Activated T-helper 1 cell treated with anti-CD3 and anti-CD28 coated beads, Interleukin-2, amount 50 U/mL, for 16 hours (primary cell): ENCODE measurements around the gene CD44.
"Not testable (repeated sequence)": the region's sequence is repeated elsewhere in the genome, so short reads cannot be mapped to it uniquely, and the experiment has no call there.

ENCODE experiments used
- DNase-seq, 2 donors: peaks; one replicate each; pipeline ENCODE4 v3.0.0-alpha.2; 2020; ENCODE audit warnings: low read depth in 1 of 2, low spot score in 1 of 2

The CD44 gene

GRCh38 chr11:35207471-35208403 is 68.8 kb downstream of the CD44 start:
- no peak for DNase-seq

GRCh38 chr11:35208795-35209194 is 69.8 kb downstream of the CD44 start:
- no peak for DNase-seq

DNA sequence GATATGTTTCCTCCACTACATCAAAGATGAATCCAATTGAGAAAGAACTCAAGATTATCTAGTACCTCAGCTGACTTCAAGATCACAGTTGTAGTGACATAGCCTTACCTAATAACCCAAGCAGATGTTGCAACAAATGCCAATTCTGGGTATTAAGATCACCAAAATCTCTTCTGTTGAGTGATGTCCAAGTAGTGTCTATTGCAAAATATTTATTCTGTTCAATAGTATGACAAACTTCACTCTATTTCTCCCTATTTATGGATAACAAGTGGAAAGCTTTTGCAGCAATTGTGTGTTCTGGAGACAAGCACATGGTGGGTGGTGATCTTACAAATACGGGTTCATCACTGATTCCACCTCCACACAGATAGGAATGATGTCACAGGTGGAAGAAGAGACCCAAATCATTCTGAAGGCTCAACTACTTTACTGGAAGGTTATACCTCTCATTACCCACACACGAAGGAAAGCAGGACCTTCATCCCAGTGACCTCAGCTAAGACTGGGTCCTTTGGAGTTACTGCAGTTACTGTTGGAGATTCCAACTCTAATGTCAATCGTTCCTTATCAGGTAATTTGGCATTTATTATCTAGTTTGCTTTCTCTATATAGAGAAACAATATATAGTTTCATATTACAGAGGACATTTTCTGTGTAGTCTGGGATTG is 72.0 kb downstream of the CD44 start:
- no peak for DNase-seq

GRCh38 chr11:35211952-35212351 is 73.0 kb downstream of the CD44 start:
- DNase-seq = no peak

- no peak for DNase-seq
Observed at GRCh38 chr11:35214226-35214770, 75.3 kb downstream of the CD44 start.

- no peak for DNase-seq
Observed at GRCh38 chr11:35214792-35215193, 75.8 kb downstream of the CD44 start.

DNA sequence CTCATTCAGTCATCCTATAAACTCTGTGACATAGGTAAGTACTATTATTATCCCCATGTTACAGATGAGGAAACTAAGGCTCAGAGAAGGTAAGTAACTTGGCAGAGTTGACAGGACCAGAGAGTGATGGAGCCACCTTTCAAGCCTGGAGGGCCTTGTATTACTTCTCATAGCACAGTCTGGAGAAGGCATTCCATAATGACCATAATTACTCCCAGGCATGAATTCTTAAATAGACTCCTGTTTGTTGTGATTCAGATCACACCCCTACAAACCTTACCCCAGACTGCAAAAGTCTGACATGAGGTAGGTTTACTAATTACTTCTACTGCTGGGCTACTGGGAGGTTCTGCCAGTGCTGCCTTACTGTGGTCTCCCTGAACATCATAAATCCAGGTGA is 77.0 kb downstream of the CD44 start:
- no peak for DNase-seq

- no peak for DNase-seq
Observed at GRCh38 chr11:35216962-35217678, 78.1 kb downstream of the CD44 start.

DNA sequence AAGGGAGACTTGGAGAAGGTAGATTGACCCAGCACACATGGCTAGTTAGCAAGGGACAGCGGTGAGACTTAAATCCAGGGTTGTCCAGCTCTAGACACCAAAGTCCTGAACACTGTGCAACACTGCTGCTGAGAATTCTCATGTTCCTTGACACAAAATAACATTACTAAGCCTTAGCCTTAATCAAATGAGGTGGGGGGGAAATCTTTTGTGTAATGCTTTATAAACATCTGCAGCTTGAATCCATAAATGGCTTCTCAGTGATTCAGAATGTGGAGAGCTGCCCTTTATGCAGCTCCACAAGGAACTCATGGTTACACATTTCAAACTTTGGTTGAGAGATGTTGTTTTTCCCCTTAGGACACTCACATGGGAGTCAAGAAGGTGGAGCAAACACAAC is 80.0 kb downstream of the CD44 start:
- no peak for DNase-seq

DNA sequence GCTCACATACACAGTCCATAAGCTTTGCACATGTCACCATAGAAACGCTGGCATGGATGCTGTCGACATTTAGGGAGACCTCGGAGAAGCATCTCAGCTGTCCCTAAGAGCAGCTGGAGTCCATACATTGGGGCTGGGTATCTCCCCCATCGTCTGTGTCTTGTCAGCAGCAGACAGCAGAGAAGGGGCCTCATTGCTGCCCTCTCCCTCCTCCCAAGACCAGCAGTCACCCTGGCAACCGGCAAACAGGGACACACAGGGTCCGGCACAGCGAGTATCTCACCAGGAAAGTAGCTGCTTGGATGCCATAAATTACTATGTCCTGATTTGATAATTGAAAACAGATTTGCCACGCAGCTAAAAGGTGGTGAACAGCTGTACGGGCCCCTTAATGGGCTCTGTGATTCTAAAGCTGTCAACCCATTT is 84.4 kb downstream of the CD44 start:
- no peak for DNase-seq

DNA sequence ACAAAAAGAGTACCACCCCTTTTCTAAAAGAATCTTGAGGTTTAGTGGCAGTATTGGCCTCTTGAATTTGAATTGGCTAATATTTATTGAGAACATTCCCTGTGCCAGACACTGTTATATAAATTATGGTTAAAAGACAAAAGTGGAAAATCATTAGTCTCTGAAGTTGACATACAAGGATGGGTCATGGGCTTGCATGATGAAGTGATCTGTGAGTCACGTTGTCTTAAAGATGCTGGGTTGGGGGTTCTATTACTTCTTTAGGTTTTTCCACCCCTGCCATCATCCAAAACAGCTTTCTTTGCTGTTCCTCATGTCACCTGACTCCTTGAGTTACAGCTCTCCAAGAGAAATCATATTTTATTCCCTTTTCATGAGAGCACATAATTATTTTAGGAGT is 85.0 kb downstream of the CD44 start:
- DNase-seq = no peak

DNA sequence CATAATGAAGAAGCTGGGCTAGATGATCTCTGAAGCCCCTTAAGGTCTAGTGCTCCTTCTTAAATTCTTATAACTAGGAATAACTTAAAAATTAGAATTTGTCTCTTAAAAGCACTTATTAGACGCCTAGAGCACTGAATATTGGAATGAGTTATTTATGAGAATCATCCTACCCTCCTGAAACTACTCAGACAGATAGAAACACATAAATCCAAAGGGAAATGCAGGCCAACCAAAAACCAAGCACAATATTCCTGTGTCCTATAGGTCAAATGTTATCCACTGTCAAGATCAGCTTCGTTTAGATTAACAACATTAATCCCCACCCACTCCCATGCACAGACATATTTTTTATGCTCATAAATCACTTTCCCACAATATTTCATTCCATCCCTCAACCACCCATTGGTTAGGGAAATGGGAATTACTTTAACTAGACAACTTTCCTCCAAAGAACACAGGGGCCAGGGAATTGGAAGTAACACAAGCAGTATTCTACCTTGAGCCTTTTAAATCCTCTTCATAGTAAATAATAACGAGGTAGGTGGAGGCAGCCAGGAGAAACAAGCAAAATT is 87.1 kb downstream of the CD44 start:
- DNase-seq = no peak

DNA sequence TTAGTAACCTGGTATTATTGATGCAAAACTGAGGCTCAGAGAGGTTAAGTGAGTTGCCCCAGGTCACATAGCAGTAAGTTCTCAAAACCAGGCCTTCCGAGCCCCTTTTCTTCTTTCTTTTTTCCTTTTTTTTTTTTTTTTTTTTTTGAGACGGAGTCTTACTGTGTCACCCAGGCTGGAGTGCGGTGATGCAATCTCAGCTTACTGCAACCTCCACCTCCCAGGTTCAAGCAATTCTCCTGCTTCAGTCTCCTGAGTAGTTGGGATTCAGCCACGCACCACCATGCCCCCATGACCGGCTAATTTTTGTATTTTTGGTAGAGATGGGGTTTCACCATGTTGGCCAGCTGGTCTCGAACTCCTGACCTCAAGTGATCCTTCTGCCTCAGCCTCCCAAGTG is 87.8 kb downstream of the CD44 start:
- DNase-seq = not testable (repeated sequence)

DNA sequence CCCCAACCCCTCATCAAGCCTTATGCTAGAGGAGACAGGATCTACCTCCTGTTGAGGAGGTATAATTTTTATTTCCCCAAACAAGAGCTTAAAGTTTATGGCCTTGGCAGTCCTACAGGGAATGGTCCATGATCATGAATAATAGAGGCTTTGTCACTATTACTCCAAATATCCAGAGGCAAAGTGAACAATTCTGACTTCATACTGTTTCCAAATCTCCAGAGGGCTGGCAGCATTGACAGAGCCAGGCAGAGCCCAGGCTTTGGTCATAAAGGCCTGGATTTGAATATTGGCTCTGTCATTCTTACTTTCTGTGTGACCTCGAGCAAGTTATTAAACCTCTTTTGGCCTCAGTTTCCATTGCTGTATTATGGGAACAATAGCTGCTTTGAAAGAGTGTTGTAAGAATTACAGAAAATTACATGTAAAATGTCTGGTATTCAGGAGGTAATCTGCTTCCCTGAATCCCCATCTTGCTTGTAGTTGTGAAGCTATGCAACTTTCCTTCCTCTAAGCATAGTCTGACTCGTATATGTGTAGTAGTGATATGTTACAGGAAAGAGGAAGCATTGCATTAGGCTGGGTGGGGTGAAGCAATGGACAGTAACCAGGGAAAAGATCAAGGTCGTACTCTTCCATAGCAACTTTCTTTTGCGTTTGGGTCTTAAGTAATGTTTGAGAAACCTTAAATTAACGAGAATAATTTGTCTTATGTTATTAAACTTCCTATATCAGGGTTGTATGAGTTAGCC is 88.8 kb downstream of the CD44 start:
- no peak for DNase-seq

GRCh38 chr11:35228328-35228725 is 89.4 kb downstream of the CD44 start:
- no peak for DNase-seq

DNA sequence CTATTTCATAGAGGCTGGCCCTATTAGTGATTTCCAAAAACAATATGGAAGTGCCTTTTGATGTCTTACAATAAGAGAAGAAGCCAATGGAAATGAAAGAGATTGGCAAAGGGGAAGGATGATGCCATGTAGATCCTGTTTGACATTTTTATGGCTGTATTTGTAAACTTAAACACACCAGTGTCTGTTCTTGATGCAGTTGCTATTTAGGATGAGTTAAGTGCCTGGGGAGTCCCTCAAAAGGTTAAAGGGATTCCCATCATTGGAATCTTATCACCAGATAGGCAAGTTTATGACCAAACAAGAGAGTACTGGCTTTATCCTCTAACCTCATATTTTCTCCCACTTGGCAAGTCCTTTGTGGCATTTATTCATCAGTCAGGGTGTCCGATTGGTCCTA is 91.4 kb downstream of the CD44 start:
- DNase-seq = no peak

DNA sequence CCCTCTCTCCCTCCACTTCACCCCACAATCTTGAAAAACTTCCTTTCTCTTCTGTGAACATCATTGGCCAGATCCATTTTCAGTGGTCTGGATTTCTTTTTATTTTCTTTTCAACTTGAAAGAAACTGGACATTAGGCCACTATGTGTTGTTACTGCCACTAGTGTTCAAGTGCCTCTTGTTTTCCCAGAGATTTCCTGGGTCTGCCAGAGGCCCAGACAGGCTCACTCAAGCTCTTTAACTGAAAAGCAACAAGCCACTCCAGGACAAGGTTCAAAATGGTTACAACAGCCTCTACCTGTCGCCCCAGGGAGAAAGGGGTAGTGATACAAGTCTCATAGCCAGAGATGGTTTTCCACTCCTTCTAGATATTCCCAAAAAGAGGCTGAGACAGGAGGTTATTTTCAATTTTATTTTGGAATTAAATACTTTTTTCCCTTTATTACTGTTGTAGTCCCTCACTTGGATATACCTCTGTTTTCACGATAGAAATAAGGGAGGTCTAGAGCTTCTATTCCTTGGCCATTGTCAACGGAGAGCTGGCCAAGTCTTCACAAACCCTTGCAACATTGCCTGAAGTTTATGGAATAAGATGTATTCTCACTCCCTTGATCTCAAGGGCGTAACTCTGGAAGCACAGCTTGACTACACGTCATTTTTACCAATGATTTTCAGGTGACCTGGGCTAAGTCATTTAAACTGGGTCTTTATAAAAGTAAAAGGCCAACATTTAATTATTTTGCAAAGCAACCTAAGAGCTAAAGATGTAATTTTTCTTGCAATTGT is 92.3 kb downstream of the CD44 start:
- no peak for DNase-seq

DNA sequence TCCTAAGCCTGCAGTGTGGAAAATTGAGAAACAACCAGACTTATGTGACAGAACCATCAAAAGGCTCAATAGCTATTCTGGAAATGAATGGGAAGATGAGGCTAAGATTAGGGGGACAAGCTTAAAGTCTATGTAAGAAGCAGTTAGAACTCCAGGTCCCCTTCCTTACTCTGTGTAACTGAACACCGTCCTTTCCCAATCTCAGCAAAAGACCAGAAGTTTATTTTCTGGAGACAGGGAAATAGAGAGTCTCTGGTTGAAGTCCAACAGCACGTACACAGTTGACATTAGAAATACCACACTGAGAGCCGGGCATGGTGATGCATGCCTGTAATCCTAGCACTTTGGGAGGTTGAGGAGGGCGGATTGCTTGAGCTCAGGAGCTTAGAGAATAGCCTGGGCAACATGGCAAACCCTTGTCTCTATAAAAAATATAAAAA is 93.9 kb downstream of the CD44 start:
- no peak for DNase-seq

- DNase-seq = no peak
Observed at GRCh38 chr11:35233518-35233917, 94.5 kb downstream of the CD44 start.
